Prostate gland (tissue), 2 donors: Measurements from ENCODE around the gene KDELR1.

Experiments
- POLR2AphosphoS5 ChIP-seq: sonication (generic); formaldehyde crosslinking; IDR thresholded peaks from one replicate; pipeline ENCODE4 v1.6.1; 2017; ENCODE audit warnings: antibody characterized with exemption
- TF ChIP-seq, protein P1 (sequence below), 4 experiments: fragments of 200-600 bp in 2 of 4; fragments of 450-650 bp in 2 of 4; sonication (generic) in 2 of 4; IDR thresholded peaks; 1 replicate in 3 of 4; 2 replicates in 1 of 4; pipeline ENCODE4 v1.5.1; 2016 to 2019; ENCODE audit warnings: antibody characterized with exemption in 4 of 4, mild to moderate bottlenecking in 2 of 4, moderate library complexity in 2 of 4

DNA sequence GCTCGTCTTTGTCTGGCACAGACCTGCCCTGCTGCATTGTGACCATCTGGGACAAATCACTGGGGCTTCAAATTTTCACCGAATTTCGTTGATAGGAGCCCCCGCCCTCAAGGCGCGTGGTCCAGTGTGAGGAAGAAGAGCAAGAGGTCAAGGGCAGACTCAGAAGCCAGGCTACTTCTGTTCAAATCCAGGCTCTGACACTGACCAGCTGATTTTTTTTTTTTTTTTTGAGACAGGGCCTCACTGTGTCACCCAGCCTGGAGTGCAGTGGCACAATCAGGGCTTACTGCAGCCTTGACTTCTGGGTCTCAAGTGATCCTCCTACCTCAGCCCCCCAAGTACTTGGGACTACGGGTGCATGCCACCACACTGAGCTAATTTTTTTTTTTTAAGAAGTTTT, 20.0 kb downstream of the KDELR1 start:
- TF ChIP-seq, protein P1, sequence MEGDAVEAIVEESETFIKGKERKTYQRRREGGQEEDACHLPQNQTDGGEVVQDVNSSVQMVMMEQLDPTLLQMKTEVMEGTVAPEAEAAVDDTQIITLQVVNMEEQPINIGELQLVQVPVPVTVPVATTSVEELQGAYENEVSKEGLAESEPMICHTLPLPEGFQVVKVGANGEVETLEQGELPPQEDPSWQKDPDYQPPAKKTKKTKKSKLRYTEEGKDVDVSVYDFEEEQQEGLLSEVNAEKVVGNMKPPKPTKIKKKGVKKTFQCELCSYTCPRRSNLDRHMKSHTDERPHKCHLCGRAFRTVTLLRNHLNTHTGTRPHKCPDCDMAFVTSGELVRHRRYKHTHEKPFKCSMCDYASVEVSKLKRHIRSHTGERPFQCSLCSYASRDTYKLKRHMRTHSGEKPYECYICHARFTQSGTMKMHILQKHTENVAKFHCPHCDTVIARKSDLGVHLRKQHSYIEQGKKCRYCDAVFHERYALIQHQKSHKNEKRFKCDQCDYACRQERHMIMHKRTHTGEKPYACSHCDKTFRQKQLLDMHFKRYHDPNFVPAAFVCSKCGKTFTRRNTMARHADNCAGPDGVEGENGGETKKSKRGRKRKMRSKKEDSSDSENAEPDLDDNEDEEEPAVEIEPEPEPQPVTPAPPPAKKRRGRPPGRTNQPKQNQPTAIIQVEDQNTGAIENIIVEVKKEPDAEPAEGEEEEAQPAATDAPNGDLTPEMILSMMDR (IDR thresholded peaks at IDR 0.05), result no peak
- no peak for TF ChIP-seq POLR2AphosphoS5
